GM12865 (cell line): ENCODE results near the gene NAALADL1.

Experiments
- DNase-seq: peaks from one replicate; pipeline ENCODE4 v3.0.0; 2010; ENCODE audit warnings: low read depth
- H3K4me3 ChIP-seq: 2 replicates; pipeline ENCODE4 v1.5.1; 2011; ENCODE audit warnings: mild to moderate bottlenecking, low read depth, low read length, control low read depth
- TF ChIP-seq, protein P1 (sequence below): IDR thresholded peaks from 2 replicates; pipeline ENCODE4 v1.5.1; 2011; ENCODE audit warnings: low read length, control low read depth, low read depth, inconsistent platforms; ENCODE audit not compliant: insufficient read depth; ENCODE audit errors: missing control alignments

The NAALADL1 gene

GRCh38 chr11:65019824-65020223, 38.5 kb downstream of the NAALADL1 start:
- H3K4me3 ChIP-seq: no peak overlapping the region
- DNase-seq: no peak
- TF ChIP-seq, protein P1, sequence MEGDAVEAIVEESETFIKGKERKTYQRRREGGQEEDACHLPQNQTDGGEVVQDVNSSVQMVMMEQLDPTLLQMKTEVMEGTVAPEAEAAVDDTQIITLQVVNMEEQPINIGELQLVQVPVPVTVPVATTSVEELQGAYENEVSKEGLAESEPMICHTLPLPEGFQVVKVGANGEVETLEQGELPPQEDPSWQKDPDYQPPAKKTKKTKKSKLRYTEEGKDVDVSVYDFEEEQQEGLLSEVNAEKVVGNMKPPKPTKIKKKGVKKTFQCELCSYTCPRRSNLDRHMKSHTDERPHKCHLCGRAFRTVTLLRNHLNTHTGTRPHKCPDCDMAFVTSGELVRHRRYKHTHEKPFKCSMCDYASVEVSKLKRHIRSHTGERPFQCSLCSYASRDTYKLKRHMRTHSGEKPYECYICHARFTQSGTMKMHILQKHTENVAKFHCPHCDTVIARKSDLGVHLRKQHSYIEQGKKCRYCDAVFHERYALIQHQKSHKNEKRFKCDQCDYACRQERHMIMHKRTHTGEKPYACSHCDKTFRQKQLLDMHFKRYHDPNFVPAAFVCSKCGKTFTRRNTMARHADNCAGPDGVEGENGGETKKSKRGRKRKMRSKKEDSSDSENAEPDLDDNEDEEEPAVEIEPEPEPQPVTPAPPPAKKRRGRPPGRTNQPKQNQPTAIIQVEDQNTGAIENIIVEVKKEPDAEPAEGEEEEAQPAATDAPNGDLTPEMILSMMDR: no peak

DNA sequence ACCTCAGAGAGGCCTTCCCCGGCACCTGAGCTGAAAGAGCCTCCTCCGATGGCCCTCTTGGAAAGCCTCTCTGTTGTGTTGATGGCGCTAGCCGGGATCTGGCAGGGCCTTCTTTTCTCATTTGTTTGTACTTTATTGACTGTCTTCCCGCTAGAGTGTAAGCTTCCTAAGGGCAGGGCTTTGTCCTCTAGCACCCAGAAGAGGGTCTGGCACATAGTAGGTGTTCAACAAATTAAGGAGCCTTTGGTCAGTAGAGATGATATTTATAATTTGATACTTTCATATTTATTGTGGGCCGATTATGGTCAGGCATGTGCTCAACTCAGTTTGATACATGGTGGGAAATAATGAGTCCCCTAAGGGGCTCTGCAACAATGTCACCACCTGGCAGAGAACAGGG, 40.4 kb downstream of the NAALADL1 start:
- H3K4me3 ChIP-seq: no peak overlapping the region
- TF ChIP-seq, protein P1: no peak
- no peak for DNase-seq

GRCh38 chr11:65016705-65017104, 41.6 kb downstream of the NAALADL1 start:
- no peak overlapping the region for H3K4me3 ChIP-seq
- TF ChIP-seq, protein P1: no peak
- DNase-seq: peak; percentile 35

- TF ChIP-seq, protein P1: no peak
- DNase-seq: no peak
- peak overlapping the region; percentile 75 for H3K4me3 ChIP-seq
These were observed 43.6 kb downstream of the NAALADL1 start for GRCh38 chr11:65014726-65015227.

- TF ChIP-seq, protein P1: peak; percentile 78
- H3K4me3 ChIP-seq: peak within 1 kb of the TSS; percentile 75
These were observed 44.2 kb downstream of the NAALADL1 start, which contains the start of gene ARL2 for GRCh38 chr11:65013888-65014725. Gene ARL2, plus strand, starts transcription at chr11:65014160. Its CDS starts 48 bp downstream, at chr11:65014208.

GRCh38 chr11:65013130-65013887, 45.0 kb downstream of the NAALADL1 start:
- DNase-seq: peak; percentile 93
- H3K4me3 ChIP-seq: peak overlapping the region; percentile 75
- TF ChIP-seq, protein P1: peak; percentile 81

More at GRCh38 chr11:65013888-65014725, 44.2 kb downstream of the NAALADL1 start, which contains the start of gene ARL2:
- DNase-seq: peak; percentile 96
